Lung (tissue), 12 donors: Measurements from ENCODE around the gene PRKG1. TPM values are rescaled to one million over a fixed set of nuclear protein-coding genes. Genes with fewer than 3 reads are reported as not detected.

ENCODE experiments used
- ATAC-seq: fragments of 200-7000 bp; cut with Tn5 transposase; one replicate; pipeline ENCODE4 v1.9.1; 2020; ENCODE audit warnings: moderate number of reproducible peaks; ENCODE audit not compliant: insufficient read depth, low FRiP score
- DNase-seq, 3 donors: peaks; one replicate each; pipeline ENCODE4 v3.0.0-alpha.2; 2013 to 2017
- H3K27ac ChIP-seq, 2 donors: one replicate each; pipeline ENCODE4 v1.5.1; 2013; ENCODE audit warnings: mild to moderate bottlenecking in 2 of 2, moderate library complexity in 2 of 2, control low read depth in 1 of 2, inconsistent platforms in 1 of 2, low read depth in 1 of 2, low read length in 1 of 2
- H3K27me3 ChIP-seq, 3 donors: one replicate each; pipeline ENCODE4 v1.5.1; 2013; ENCODE audit warnings: low read length in 2 of 3; ENCODE audit not compliant: control insufficient read depth in 3 of 3, insufficient read depth in 3 of 3
- H3K36me3 ChIP-seq, 4 donors: one replicate each; pipeline ENCODE4 v1.5.1; 2013; ENCODE audit warnings: low read length in 4 of 4, mild to moderate bottlenecking in 1 of 4, moderate library complexity in 1 of 4; ENCODE audit not compliant: control insufficient read depth in 4 of 4, insufficient read depth in 4 of 4
- H3K4me1 ChIP-seq, 5 donors: one replicate each; pipeline ENCODE4 v1.5.1; 2013; ENCODE audit warnings: low read length in 5 of 5, mild to moderate bottlenecking in 2 of 5, moderate library complexity in 1 of 5; ENCODE audit not compliant: control insufficient read depth in 5 of 5, insufficient read depth in 5 of 5
- H3K4me3 ChIP-seq: one replicate; pipeline ENCODE4 v1.5.1; 2013; ENCODE audit warnings: mild to moderate bottlenecking, control low read depth, moderate library complexity
- H3K9ac ChIP-seq, 2 donors: one replicate each; pipeline ENCODE4 v1.5.1; 2013; ENCODE audit warnings: low read length in 2 of 2, control low read depth in 1 of 2; ENCODE audit not compliant: insufficient read depth in 1 of 2
- H3K9me3 ChIP-seq, 4 donors: one replicate each; pipeline ENCODE4 v1.5.1; 2013; ENCODE audit warnings: low read length in 3 of 4, mild to moderate bottlenecking in 1 of 4, moderate library complexity in 1 of 4; ENCODE audit not compliant: control insufficient read depth in 4 of 4, insufficient read depth in 3 of 4
- CTCF ChIP-seq: IDR thresholded peaks from 2 replicates; pipeline ENCODE4 v1.5.1; 2012; ENCODE audit warnings: mild to moderate bottlenecking; ENCODE audit errors: control extremely low read depth, extremely low read depth
- WGBS, 2 donors: extraction: QIAGEN DNeasy Blood & Tissue Kit; methylation state at CpG; one replicate each; pipeline ENCODE4 v1.1.7; 2013; 5-methylcytosine and 5-hydroxymethylcytosine counted together
- polyA plus RNA-seq, 2 donors: library from polyadenylated mRNA; stranded (reverse); fragments of 200-250 nt; gene quantifications; one replicate each; pipeline ENCODE4 v1.2.1, GENCODE V29; 2013
- total RNA-seq, 2 donors: library from RNA; depleted of rRNA in 1 of 2; stranded (reverse); fragments of >200 nt in 1 of 2; gene quantifications; one replicate each; pipeline ENCODE4 v1.2.1, GENCODE V29; 2014 to 2021
- donor health status: control.
- donor health status: control.
- donor health status: Bipolar disorder and iron deficiency.
- donor health status: healthy.
- donor health status: DM: yes; HTN: yes; CAD: no.

The PRKG1 gene
- total and polyA plus RNA-seq, 4 donors = 2.1 to 50.8 (median 15.1) TPM

- no peaks in the 10 kb centered on the region for H3K9me3 ChIP-seq
- no peaks in the 10 kb centered on the region for H3K27me3 ChIP-seq
- peak in 1 of 3 donors; percentile 13 for DNase-seq
- no peak overlapping the region for H3K9ac ChIP-seq
- H3K4me3 ChIP-seq = no peak overlapping the region
- no peak for TF ChIP-seq CTCF
- H3K4me1 ChIP-seq = no peaks in the 10 kb centered on the region
- H3K36me3 ChIP-seq = no peaks in the 10 kb centered on the region
- ATAC-seq = no peak
- 89 to 90% methylated on average over 1 of the region's 1 CpG for WGBS, 2 donors
- no peak overlapping the region for H3K27ac ChIP-seq
Measured at GRCh38 chr10:51588984-51589383, 514.7 kb downstream of the PRKG1 start.

GRCh38 chr10:51590818-51591217 lies 516.5 kb downstream of the PRKG1 start:
- no peak overlapping the region for H3K4me3 ChIP-seq
- no peak for DNase-seq
- H3K36me3 ChIP-seq = no peaks in the 10 kb centered on the region
- H3K4me1 ChIP-seq = no peaks in the 10 kb centered on the region
- H3K27me3 ChIP-seq = no peaks in the 10 kb centered on the region
- H3K9ac ChIP-seq = no peak overlapping the region
- H3K9me3 ChIP-seq = no peaks in the 10 kb centered on the region
- ATAC-seq = no peak
- no peak for TF ChIP-seq CTCF
- H3K27ac ChIP-seq = no peak overlapping the region
- WGBS, 2 donors = 94 to 96% methylated on average over 2 of the region's 2 CpGs

GRCh38 chr10:51596695-51597094 lies 522.4 kb downstream of the PRKG1 start:
- 83 to 85% methylated on average over 3 of the region's 3 CpGs for WGBS, 2 donors
- ATAC-seq (no peak), DNase-seq (no peak)
- TF ChIP-seq CTCF = no peak
- no peaks in the 10 kb centered on the region for H3K36me3 ChIP-seq
- H3K27me3 ChIP-seq = no peaks in the 10 kb centered on the region
- no peak overlapping the region for H3K9ac ChIP-seq
- no peak overlapping the region for H3K4me3 ChIP-seq
- peaks cover 0 to 4% (median 0%) of the 10 kb centered on the region in 5 donors for H3K4me1 ChIP-seq
- no peak overlapping the region for H3K27ac ChIP-seq
- H3K9me3 ChIP-seq = no peaks in the 10 kb centered on the region

GRCh38 chr10:51599647-51600046 lies 525.4 kb downstream of the PRKG1 start:
- no peaks in the 10 kb centered on the region for H3K27me3 ChIP-seq
- no peak overlapping the region for H3K9ac ChIP-seq
- no peak overlapping the region for H3K27ac ChIP-seq
- no peak overlapping the region for H3K4me3 ChIP-seq
- H3K9me3 ChIP-seq = peaks cover 0 to 2% (median 0%) of the 10 kb centered on the region in 4 donors
- WGBS, 2 donors = 78 to 85% methylated on average over 1 of the region's 1 CpG
- TF ChIP-seq CTCF = no peak
- DNase-seq (peak in 2 of 3 donors; percentile 19 to 26), ATAC-seq (no peak)
- H3K36me3 ChIP-seq = no peaks in the 10 kb centered on the region
- H3K4me1 ChIP-seq = peaks cover 0 to 4% (median 0%) of the 10 kb centered on the region in 5 donors
